HepG2 (cell line): ENCODE data around the gene LIFR. TPM values are rescaled to one million over a fixed set of nuclear protein-coding genes. Genes with fewer than 3 reads are reported as not detected.

ENCODE experiments used
- ATAC-seq: fragments of 200-7000 bp; cut with Tn5 transposase; 3 replicates; pipeline ENCODE4 v1.9.1; 2020; ENCODE audit warnings: mild to moderate bottlenecking, moderate library complexity
- BruUV-seq: library from RNA; stranded (reverse); fragments of 400-500 nt; replicated peaks from 2 replicates; lab custom pipeline; 2021; lab: Mats Ljungman, UMichigan
- CTCF ChIA-PET: fragments of 300-600 bp; formaldehyde crosslinking; extraction: SDS; loops from one replicate; lab custom pipeline; 2021; ENCODE audit warnings: low total read pairs, inconsistent platforms, low intra/inter-chr PET ratio; lab: Yijun Ruan, JAX
- POLR2A ChIA-PET: fragments of 350-600 bp; sonication (Branson Sonifier 250); formaldehyde crosslinking; loops from one replicate; lab custom pipeline; 2020; ENCODE audit warnings: antibody characterized with exemption, inconsistent platforms; lab: Yijun Ruan, JAX
- DNase-seq: peaks from one replicate; pipeline ENCODE4 v3.0.0-alpha.2; 2015; ENCODE audit warnings: low spot score
- FAIRE-seq: peaks from 3 replicates; lab custom pipeline; 2011; peaks lifted over from hg19 to GRCh38; lab: Jason Lieb, UNC
- H2AFZ ChIP-seq: one replicate; pipeline ENCODE4 v1.6.1; 2011; ENCODE audit warnings: low read length, inconsistent platforms
- H3K27ac ChIP-seq: fragments of 300-600 bp; 3 replicates; pipeline ENCODE4 v1.8.0; 2011; ENCODE audit warnings: mixed run types, mild to moderate bottlenecking, mixed read lengths, low read length, inconsistent platforms; ENCODE audit not compliant: insufficient read depth; ENCODE audit errors: extremely low read length
- H3K27me3 ChIP-seq, 2 experiments: fragments of 200-600 bp in 1 of 2; 2 replicates in 1 of 2; 3 replicates in 1 of 2; pipeline versions ENCODE4 v1.6.0 to v1.8.0; 2011; ENCODE audit warnings: low read length in 2 of 2, mild to moderate bottlenecking in 2 of 2, moderate library complexity in 2 of 2, inconsistent platforms in 1 of 2; ENCODE audit not compliant: insufficient read depth in 2 of 2, control insufficient read depth in 1 of 2
- H3K36me3 ChIP-seq, 2 experiments: fragments of 200-600 bp in 1 of 2; replicated peaks in 1 of 2; 2 replicates in 1 of 2; 3 replicates in 1 of 2; pipeline versions ENCODE4 v1.5.1 to v1.8.0; 2011; ENCODE audit warnings: low read length in 2 of 2, inconsistent platforms in 1 of 2; ENCODE audit not compliant: insufficient read depth in 2 of 2, control insufficient read depth in 1 of 2
- H3K4me1 ChIP-seq: 2 replicates; pipeline ENCODE4 v1.5.1; 2012; ENCODE audit warnings: low read length, inconsistent platforms; ENCODE audit not compliant: insufficient read depth
- H3K4me2 ChIP-seq: 2 replicates; pipeline ENCODE4 v1.6.0; 2011; ENCODE audit warnings: low read depth, low read length, inconsistent platforms
- H3K4me3 ChIP-seq, 3 experiments: fragments of 200-600 bp in 1 of 3; sonication (generic), shearing (Covaris generic) in 1 of 3; replicated peaks in 1 of 3; 2 replicates each; pipeline ENCODE4 v1.5.1; 2011 to 2016; ENCODE audit warnings: low read length in 3 of 3, inconsistent platforms in 2 of 3, low read depth in 2 of 3, mild to moderate bottlenecking in 2 of 3, control low read depth in 1 of 3, mixed read lengths in 1 of 3; ENCODE audit not compliant: insufficient read depth in 1 of 3
- H3K79me2 ChIP-seq: one replicate; pipeline ENCODE4 v1.6.1; 2011; ENCODE audit warnings: low read length, inconsistent platforms; ENCODE audit not compliant: insufficient read depth
- H3K9ac ChIP-seq: 2 replicates; pipeline ENCODE4 v1.6.0; 2011; ENCODE audit warnings: mild to moderate bottlenecking, low read depth, low read length, inconsistent platforms; ENCODE audit not compliant: insufficient read depth
- H3K9me3 ChIP-seq: 2 replicates; pipeline ENCODE4 v1.5.1; 2012; ENCODE audit warnings: mild to moderate bottlenecking, low read length
- H4K20me1 ChIP-seq: 2 replicates; pipeline ENCODE4 v1.6.0; 2011; ENCODE audit warnings: inconsistent platforms, mild to moderate bottlenecking, low read length, moderate library complexity; ENCODE audit not compliant: insufficient read depth
- ATM ChIP-seq: fragments of 450-650 bp; IDR thresholded peaks from 2 replicates; pipeline ENCODE4 v1.7.1; 2017; ENCODE audit warnings: mild to moderate bottlenecking, borderline replicate concordance
- BRCA1 ChIP-seq: sonication (generic); formaldehyde crosslinking; IDR thresholded peaks from 2 replicates; pipeline ENCODE4 v1.4.0; 2020; ENCODE audit warnings: missing genetic modification reagents
- DBP ChIP-seq: sonication (generic); formaldehyde crosslinking; IDR thresholded peaks from 2 replicates; pipeline ENCODE4 v1.4.0; 2020; ENCODE audit warnings: missing genetic modification reagents; ENCODE audit errors: not compliant biosample characterization
- FOXK1 ChIP-seq: sonication (generic); formaldehyde crosslinking; IDR thresholded peaks from 2 replicates; pipeline ENCODE4 v1.4.0; 2020; ENCODE audit warnings: low read depth, missing genetic modification reagents, borderline replicate concordance
- HNF1B ChIP-seq: sonication (generic); formaldehyde crosslinking; IDR thresholded peaks from 2 replicates; pipeline ENCODE4 v1.5.1; 2020; ENCODE audit warnings: mild to moderate bottlenecking, moderate library complexity, missing genetic modification reagents
- PPARG ChIP-seq: conservative IDR thresholded peaks from 2 replicates; pipeline ENCODE4 v1.6.1; 2016; ENCODE audit warnings: missing biosample characterization, missing genetic modification reagents
- SMARCC2 ChIP-seq: fragments of 450-650 bp; IDR thresholded peaks from 2 replicates; pipeline ENCODE4 v1.6.1; 2017; ENCODE audit warnings: antibody characterized with exemption, mild to moderate bottlenecking
- ZBTB40 ChIP-seq, 2 experiments: fragments of 450-650 bp in 1 of 2; sonication (generic) in 1 of 2; formaldehyde crosslinking in 1 of 2; IDR thresholded peaks; 2 replicates each; pipeline versions ENCODE4 v1.6.1 to v1.8.0; 2016 to 2022; ENCODE audit warnings: antibody characterized with exemption in 1 of 2, mild to moderate bottlenecking in 1 of 2, missing genetic modification reagents in 1 of 2
- ZSCAN21 ChIP-seq: sonication (generic); formaldehyde crosslinking; IDR thresholded peaks from 2 replicates; pipeline ENCODE4 v1.8.0; 2022; ENCODE audit warnings: mild to moderate bottlenecking, missing genetic modification reagents, moderate library complexity, borderline replicate concordance
- WGBS: methylation state at CpG from one replicate; pipeline ENCODE4 v1.1.6; 2017; ENCODE audit warnings: low lambda C conversion rate; 5-methylcytosine and 5-hydroxymethylcytosine counted together
- in situ Hi-C: cut with HindIII; loops from 2 replicates; pipeline ENCODE4 v1.10.0; 2017; ENCODE audit warnings: low pct_unique_long_range_greater_than_20kb; ENCODE audit not compliant: extremely low pct_ligation_motif_present
- intact Hi-C: fragments of 100-400 bp; cut with micrococcal nuclease; formaldehyde crosslinking; loops from one replicate; pipeline ENCODE4 v1.10.0; 2022; ENCODE audit not compliant: unreplicated experiment
- polyA plus RNA-seq, 8 experiments: library from polyadenylated mRNA; depleted of rRNA in 3 of 8; stranded (reverse) in 7 of 8; unstranded in 1 of 8; fragments of >200 nt; fragmentation: Illumina TruSeq in 4 of 8; extraction: Trizol in 4 of 8; gene quantifications; 2 replicates each; pipeline versions ENCODE4 v1.2.1 to v1.2.3, GENCODE V29; 2011 to 2016; ENCODE audit warnings: low read depth in 4 of 8, missing spikeins in 1 of 8, mixed read lengths in 1 of 8; ENCODE audit not compliant: insufficient read depth in 1 of 8
- total RNA-seq, 5 experiments: library from RNA; depleted of rRNA; stranded (reverse); fragments of >200 nt; fragmentation: Illumina TruSeq; extraction: Trizol; gene quantifications; 2 replicates each; pipeline ENCODE4 v1.2.3, GENCODE V29; 2016; ENCODE audit warnings: low read depth in 1 of 5

The LIFR gene
- total and polyA plus RNA-seq, 2 of the 13 experiments (the other 11 are each of a cell fraction or from before 2014, with no cell fraction given), result 6.3 to 25.2 TPM

GRCh38 chr5:38601133-38601862, 44.9 kb upstream of the LIFR start:
- Histone ChIP-seq H3K4me2 (no peak overlapping the region), H3K9me3 (no peaks in the 10 kb centered on the region), H4K20me1 (no peaks in the 10 kb centered on the region), H3K79me2 (no peaks in the 10 kb centered on the region), H2AFZ (no peak overlapping the region), H3K9ac (no peak overlapping the region), H3K27me3 (no peaks in the 10 kb centered on the region; a peak in 1 of 5 replicates), H3K4me3 (no peak overlapping the region), H3K4me1 (peaks cover 12% of the 10 kb centered on the region; the same call in 1 of the 2 replicates), H3K27ac (no peak overlapping the region), H3K36me3 (no peaks in the 10 kb centered on the region)
- TF ChIP-seq FOXK1 (no peak), ATM (no peak), HNF1B (no peak), ZBTB40 (IDR thresholded peaks at IDR 0.05) (no peak), ZBTB40 (CRISPR knock-in tag; IDR thresholded peaks at IDR 0.05) (no peak), BRCA1 (CRISPR knock-in tag) (no peak), ZSCAN21 (CRISPR knock-in tag) (no peak), SMARCC2 (no peak), PPARG (CRISPR knock-in tag) (no peak), DBP (no peak)
- FAIRE-seq (no peak), ATAC-seq (no peak), DNase-seq (no peak)
- intact Hi-C loops, result no loop called here
- in situ Hi-C loops, result no loop called here
- POLR2A ChIA-PET, result no interaction called here
- CTCF ChIA-PET, result no interaction called here
- no TSS peak for BruUV-seq
- 0% methylated on average over 3 of the region's 5 CpGs for WGBS
